Activated T-cell treated with anti-CD3 and anti-CD28 coated beads for 1 hour (primary cell): ENCODE measurements around the gene XRCC2.
A peak's percentile ranks its signal among the peaks of the same experiment; 100 is the strongest.
"Not testable (repeated sequence)": the region's sequence is repeated elsewhere in the genome, so short reads cannot be mapped to it uniquely, and the experiment has no call there.

Experiments used
- DNase-seq: peaks from one replicate; pipeline ENCODE4 v3.0.0-alpha.2; 2020; ENCODE audit warnings: low read depth

Gene XRCC2

DNA sequence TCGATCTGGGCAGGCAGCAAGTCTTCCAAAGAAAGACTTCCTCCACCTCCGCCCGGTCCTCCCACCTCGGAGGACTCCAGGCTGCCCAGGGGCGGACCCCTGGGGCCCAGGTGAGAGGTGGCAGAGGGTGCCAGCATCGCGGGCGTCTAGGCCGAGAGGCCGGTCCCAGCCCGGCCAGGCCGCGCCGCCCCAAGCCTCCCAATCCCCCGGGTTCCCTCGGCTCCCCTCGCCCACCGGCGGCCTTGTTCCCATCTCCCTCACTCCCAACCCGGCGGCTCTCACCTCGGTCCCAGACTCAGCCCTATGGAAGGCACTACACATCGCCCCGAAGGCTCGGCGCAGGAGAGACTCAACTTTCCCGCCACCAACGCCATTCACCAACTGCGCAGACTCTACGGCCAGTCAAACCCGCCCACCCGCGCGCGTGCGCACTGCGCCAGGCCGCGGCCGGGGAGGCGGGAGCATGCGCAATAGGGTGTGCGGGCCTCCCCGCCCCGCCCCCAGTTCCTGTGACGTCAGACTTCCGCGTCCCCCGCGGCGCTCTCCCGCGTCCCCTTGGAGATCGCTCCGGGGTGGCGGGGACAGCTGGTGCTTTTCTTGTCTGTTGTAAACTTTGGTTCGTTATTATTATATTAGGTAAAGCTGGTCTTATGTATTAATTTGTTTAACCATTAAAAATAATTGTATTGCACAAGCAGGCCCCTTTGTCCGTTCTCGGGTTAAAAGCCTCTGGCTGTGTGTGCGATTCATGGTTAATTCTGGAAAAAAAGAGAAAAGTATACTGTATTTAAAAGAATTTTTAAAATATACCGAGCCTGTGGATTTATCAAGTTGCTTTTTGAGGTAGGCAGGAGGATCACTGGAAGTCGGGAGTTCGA lies at the start of gene XRCC2:
Gene XRCC2, minus strand, starts transcription at position 383 of the 878 bp plus-strand sequence. Its CDS starts 62 bp downstream, at position 321.
- peak; percentile 97 for DNase-seq

DNA sequence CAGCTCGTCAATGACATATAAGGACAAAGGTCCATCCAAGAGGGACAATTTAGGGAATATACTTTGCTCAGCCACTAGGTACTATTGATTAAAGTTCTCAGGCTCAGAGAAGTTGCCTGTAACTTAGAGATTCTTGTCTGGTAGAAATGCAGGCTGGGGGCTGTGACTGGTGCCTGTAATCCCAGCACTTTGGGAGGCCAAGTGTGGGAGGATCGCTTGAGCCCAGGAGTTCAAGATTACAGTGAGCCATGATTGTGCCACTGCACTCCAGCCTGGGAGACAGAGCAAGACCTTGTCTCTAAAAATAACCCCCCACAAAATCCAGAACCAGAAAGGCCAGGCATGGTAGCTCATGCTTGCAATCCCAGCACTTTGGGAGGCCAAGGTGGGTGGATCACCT lies 47.4 kb upstream of the XRCC2 start:
- no peak for DNase-seq

DNA sequence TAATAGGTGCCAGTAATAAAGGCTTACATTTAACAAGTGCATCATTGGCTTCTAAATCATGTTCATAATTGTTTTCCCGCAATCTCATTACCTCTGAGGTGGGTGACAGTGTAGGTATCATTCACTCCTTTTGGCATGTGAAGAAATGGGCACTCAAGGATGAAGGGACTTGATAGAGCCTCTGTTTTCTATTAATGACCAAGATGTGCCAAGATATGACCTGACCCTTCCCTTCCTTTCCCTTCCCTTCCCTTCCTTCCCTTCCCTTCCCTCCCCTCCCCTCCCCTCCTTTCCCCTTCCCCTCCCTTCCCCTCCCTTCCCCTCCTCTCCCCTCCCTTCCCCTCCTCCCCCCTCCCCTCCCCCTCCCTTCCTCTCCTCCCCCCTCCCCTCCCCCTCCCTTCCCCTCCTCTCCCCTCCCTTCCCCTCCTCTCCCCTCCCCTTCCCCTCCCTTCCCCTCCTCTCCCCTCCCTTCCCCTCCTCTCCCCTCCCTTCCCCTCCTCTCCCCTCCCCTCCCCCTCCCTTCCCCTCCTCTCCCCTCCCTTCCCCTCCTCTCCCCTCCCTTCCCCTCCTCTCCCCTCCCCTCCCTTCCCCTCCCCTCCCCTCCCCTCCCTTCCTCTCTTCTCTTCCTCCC lies 36.6 kb upstream of the XRCC2 start:
- DNase-seq = not testable (repeated sequence)

DNA sequence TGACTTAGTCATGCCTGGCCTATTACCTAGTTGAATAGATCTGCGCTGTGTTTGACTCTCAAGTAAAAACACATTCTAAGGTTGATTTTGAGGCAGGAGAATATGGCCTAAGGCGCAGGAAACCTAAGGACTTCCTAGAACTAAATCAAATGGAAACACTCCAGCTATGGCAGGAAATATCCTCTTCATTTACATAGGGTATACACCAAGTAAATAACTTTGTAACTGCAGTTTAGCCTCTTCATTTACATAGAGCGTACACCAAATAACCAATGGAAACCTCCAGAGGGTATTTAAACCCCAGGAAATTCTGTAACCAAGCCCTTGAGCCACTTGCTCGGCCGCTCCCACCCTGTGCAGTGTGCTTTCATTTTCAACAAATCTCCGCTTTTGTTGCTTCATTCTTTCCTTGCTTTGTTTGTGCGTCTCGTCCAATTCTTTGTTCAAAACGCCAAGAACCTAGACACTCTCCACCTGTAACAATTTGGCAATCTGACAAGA lies 35.6 kb upstream of the XRCC2 start:
- no peak for DNase-seq

DNA sequence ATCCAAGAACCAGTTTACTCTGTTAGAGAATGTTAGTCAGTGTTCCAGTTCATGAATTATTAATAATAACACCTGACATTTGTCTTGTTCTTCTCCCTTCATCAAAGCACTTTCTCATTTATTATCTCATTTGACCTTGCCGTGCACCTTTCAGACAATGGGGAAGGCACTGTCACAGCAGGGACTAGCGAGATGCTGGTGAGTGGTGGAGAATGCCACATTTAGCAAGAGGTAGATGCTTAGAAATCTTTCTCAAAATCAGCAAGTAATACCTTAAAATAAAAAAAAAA lies 34.2 kb upstream of the XRCC2 start:
- no peak for DNase-seq

DNA sequence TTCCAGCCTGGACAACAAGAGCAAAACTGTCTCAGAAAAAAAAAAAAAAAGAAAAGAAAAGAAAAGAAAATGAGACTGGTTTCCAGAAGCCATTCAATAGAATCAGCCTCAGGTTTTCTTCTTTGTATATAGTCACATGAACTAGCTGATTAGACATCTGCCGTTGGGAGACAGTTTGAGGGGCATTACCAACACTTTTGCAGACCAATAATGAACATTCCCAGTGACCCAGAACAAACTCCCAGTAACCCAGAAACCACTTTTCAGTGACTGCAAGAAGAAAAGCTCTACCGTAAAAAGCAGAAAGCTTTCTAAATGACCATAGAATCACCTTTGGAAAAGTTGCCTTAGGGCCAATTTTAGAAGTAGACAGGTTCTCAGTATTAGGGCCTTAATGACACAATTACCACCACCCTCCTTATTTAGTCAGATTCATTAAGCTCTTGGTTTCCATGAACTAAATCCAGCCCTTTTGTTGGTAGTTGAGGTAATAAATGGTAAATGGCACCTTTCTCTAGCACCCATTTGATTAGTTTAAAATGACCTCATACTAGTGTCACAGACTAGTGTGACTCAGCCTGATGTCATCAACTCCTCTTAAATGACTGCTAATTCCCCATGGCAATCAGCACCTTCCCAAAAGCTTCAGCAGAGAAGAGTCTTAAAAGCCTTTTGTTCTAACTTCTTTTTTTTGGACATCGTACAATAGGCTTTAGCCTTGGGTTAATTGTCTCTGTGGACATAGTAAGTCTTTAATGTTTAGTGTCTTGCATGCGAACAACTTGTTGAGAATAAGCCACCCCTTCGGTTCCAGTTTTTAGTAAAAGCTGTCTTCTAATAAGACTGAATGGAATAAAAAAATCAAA lies 33.6 kb upstream of the XRCC2 start:
- DNase-seq = no peak

DNA sequence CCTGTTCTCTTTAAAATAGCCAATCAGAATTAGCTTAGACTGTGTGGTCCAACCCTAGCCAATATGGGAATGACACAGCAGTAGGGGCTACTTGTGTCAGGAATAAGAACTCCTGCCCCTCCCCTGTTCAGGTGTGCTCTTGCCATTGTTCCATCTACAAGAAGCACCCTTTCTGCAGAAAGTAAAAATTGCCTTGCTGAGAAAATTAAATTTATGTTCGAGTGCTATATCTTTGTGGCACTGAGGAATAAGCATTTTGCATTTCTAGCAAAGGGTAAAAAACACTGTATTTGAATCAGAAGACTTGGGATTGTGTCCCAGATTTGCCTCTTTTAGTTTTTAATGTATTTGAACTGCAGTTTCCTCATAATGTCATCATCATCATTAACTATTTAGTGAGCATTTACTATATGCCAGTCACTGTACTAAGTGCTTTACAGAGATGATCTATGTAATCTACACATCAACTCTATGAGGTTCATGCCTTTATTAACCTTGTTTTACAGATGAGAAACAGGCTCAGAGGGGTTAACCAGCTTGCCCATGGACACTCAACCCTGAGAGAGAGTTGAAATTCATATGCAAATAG lies 28.9 kb upstream of the XRCC2 start:
- no peak for DNase-seq

DNA sequence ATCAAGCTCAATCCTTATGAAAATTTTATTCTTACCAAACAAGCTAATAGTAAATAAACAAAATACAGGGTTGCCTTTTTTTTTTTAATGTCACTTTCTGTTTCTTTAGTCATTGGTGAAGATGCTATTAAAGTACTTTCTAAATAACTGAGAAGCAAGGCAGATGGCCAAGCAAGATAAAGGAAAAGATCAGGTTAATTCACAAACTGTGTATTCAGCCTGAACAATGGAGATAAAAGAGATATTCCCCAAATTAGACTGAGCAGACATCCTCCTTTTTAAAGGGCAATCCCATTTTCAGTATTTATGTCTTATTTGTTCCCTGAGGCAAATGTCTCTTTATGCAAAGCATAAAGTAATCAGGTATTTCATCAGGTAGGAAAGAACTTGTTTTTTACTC lies 23.1 kb upstream of the XRCC2 start:
- no peak for DNase-seq

DNA sequence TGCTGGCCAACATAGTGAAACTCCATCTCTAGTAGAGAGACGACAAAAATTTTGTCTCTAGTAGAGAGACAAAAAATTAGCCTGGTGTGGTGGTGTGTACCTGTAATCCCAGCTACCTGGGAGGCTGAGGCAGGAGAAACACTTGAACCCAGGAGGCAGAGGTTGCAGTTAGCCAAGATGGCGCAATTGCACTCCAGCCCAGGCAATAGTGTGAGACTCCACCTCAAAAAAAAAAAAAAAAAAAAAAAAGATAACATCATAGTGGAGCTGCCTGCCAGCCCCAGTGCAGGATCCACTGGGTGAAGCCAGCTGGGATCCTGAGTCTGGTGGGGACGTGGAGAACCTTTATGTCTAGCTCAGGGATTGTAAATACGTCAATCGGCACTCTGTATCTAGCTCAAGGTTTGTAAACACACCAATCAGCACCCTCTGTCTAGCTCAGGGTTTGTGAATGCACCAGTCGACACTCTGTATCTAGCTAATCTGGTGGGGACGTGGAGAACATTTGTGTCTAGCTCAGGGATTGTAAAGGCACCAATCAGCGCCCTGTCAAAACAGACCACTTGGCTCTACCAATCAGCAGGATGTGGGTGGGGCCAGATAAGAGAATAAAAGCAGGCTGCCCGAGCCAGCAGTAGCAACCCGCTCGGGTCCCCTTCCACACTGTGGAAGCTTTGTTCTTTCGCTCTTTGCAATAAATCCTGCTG lies 21.5 kb upstream of the XRCC2 start:
- DNase-seq = not testable (repeated sequence)

DNA sequence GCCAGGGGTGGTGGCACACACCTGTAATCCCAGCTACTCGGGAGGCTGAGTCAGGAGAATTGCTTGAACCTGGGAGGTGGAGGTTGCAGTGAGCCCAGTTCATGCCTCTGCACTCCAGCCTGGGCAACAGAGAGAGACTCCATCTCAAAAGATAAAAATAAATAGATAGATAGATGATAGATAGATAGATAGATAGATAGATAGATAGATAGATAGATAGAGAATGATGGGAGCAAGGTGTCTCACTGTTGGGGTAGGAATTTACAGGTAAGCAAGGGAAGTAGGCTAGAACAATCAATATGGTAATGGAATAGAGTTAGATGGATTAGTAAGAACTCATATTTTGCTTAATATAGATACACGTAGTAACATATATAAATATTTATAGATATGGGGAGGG lies 16.3 kb upstream of the XRCC2 start:
- not testable (repeated sequence) for DNase-seq

DNA sequence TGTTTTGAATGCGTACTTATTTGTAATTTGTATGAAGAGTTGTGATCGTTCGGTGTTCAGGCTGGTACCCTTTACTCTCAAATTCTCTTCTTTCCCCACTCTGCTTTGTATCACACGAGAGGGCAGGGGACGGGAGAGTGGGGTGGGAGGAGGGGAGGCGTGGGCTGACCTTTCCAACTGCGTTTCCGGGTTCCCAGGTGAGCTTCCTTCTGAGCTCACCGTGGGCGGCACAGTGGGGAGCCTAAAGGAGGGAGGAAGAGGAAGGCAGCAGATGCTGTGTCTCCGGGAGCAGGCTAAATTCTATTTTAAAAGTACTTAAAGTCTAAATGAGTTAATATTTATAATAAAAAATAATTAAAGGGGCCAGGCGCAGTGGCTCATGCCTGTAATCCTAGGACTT lies 7.4 kb upstream of the XRCC2 start:
- no peak for DNase-seq

DNA sequence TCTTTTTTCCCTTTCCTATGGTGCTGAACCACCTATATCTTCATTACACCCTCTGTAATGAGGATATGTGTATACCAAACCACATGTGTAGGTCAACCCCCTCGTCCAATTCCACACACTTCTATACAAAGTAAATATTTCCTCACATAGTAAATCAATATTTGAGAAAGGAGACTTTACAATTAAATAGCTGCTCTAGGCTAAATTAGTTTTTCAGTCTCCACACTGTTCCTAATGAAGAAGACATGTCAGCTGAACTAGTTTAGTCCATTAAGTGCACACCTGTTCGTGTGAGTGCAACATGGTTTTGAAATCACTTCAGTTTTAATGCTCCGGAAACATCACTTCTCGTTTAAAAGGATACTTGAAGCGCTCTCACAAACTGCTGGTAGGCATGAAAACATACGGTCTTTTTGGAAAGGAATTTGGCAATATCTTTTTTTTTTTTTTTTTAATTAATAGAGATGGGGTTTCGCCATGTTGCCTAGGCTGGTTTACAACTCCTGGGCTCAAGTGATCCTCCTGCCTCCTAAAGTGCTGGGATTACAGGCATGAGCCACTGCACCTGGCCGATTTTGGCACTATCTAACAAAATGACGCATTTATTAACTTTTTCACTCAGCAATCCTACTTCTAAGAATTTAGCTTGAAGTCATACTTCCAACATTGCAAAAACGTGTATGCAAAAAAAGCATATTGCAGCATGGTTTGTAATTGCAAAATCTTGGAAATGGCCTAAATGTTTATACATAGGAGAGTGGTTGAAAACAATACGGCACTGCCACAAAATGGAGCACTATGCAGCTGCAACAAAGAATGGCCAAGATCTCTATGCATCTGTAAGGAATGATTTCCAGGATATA lies 2.1 kb upstream of the XRCC2 start:
- no peak for DNase-seq

DNA sequence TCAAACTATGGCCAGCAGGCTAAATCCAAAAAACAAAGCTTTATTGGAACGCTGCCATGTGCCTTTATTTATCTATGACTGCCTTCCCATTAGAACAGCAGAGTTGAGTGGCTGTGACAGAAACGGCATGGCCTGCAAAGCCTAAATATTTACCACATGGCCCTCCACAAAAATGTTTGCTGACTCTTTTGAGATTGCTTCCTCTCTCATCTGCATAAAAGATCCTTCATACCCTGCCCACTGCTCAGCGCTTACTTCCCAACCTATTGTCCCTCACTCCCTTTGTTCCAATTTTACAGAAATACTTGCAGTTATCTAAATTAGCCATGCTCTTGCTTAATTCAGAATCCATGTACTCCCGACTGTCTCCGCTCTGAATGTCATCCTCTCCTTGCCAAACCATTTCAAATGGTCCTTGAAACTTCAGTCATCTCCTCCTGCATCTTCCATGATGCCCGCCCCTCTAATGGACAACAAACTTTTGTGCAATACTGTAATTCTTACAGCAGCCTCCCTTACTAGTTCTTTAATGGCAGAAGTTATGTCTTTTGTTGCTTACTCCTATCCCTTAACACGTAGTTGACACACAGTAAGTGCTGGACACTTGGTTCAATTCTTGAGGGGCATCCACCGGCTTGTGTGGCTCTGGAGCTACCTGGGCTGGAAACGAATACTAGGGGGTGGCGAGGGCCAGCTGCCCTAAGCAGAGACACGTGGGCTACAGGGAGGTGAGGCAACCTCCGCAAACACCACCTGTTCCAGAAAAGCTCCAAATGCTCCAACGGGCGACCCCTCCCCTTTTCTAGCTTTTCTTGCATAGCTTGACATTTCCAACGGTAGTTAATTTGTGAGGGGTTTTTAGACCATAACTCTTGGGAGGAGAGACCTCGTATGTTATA lies 832 bp downstream of the XRCC2 start:
- DNase-seq = no peak

DNA sequence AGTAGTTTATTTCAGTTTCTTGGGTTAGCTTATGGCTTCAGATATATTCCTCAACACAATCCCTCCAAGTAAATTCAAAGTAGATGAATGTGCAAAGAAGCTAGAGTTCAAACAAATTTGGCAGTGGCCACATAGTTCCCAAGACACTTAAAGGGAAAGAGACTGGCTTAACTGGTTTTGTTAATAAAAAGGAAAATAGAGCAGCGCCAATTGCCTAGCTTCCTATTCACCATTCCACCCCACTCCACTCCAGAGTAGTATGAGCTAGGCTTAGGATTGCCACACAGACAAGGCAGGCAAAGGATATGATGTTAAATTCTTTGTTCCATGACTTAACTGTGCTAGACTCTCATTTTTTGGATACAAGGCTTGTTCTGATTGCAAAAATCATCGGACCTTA lies 2.0 kb downstream of the XRCC2 start:
- DNase-seq = no peak

DNA sequence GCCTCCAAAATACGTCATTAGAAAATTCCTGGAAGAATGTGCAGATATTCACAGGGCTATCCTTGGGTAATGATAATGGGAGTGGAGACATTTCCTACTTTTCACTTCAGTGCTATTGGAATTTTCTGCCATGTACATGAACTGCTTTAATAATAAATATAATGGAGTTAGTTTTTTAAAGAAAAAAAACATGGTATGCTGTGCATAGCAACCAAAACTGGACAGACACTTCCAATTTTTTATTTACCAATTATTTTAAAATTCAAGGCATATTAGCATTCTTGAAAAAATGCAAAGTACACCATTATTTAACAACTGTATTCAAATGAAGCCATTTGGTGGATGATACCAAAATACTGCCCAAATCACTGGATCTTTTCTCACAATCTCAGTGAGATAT lies 3.3 kb downstream of the XRCC2 start:
- no peak for DNase-seq

DNA sequence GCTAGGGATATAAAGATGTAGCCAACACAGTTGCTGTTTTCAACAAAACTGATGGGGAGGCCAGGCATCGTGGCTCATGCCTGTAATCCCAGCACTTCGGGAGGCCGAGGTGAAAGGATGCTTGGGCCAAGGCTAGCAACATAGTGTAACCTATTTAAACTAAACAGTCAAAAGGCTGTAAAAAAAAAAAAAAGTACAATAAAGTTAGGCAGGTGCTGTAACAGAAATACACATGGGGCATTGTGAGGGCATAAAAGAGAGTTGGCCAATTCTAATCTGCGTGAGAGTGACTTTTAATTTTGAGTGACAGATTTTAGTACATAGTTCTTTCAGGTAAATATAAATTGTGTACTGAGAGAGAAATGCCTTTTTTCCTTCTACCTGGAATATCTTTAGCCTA lies 6.2 kb downstream of the XRCC2 start:
- no peak for DNase-seq

DNA sequence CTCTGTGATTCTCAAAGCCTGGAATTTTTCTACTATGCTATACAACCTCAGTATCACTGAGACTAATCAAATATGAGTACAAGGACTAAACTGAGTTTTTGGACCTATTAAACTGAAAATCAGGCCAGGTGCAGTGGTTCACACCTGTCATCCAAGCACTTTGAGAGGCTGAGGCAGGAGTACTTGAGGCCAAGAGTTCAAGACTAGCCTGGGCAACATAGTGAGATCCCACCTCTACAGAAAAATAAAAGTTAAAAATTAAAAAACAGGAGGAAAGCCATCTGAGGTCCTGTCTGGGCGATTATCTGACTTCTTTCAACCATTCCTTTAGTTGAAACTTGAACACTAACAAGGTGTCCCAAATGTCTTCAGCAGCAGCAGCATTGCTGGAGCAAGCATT lies 7.0 kb downstream of the XRCC2 start:
- DNase-seq = no peak

DNA sequence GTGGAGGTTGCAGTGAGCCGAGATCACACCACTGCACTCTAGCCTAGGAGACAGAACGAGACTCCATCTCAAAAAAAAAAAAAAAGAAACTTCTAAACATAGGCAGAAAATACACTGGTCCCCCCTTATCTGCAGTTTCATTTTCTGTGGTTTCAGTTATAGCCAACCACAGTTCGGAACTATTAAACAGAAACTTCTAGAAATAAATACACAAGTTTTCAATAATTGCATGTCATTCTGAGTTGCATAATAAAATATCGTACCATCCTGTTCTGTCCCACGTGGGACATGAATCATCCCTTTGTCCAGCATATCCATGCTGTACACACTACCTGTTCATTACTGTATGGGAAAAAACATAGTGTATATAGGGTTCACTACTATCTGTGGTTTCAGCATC lies 8.0 kb downstream of the XRCC2 start:
- DNase-seq = no peak

DNA sequence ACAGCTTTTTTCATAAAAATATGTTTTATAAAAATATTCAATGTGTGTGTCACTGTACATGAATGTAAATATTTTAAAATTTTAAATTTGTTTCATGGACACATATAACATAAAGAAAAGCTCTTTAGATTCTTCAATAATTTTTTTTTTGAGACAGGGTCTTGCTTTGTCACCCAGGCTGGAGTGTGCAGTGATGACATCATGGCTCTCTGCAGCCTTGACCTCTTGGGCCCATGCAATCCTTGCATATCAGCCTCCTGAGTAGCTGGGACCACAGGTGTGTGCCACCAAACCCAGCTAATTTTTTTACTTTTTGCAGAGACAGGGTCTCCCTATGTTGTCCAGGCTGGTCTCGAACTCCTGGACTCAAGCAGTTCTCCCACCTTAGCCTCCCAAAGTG lies 9.9 kb downstream of the XRCC2 start:
- DNase-seq = no peak

DNA sequence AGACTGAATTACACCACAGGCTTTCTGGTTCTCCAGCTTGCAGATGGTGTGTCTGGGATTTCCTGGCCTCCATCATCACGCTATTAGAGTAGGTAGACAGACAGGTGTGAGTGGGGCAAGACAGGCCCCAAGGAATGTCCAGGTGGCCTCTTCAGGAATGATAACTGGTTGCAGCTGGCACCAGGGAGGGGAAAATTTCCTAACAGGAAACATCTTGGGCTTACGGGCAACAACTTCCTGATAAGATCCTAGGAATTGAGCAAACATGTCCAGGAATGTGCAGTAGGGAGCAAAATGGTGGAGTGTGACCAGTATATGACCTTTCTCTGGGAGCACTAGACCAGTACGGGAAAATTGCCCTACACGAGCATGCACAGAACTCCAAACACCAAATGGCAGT lies 11.3 kb downstream of the XRCC2 start:
- no peak for DNase-seq
